Stimulated activated CD4-positive, alpha-beta T cell treated with anti-CD3 and anti-CD28 coated beads, Interleukin-2, amount 100 ng/mL, for 48 hours (primary cell): ENCODE measurements around the gene SLC25A47.
A peak's percentile ranks its signal among the peaks of the same experiment; 100 is the strongest.
"Not testable (repeated sequence)": the region's sequence is repeated elsewhere in the genome, so short reads cannot be mapped to it uniquely, and the experiment has no call there.

ENCODE experiments used
- DNase-seq, 2 donors: peaks; one replicate each; pipeline ENCODE4 v3.0.0-alpha.2; 2020

The SLC25A47 gene

GRCh38 chr14:100290607-100291304 is 32.4 kb upstream of the SLC25A47 start:
- no peak for DNase-seq

- no peak for DNase-seq
Measured at GRCh38 chr14:100291305-100292075, 31.6 kb upstream of the SLC25A47 start.

- no peak for DNase-seq
Measured at GRCh38 chr14:100292301-100292775, 30.8 kb upstream of the SLC25A47 start.

- no peak for DNase-seq
Measured at GRCh38 chr14:100292776-100293461, 30.2 kb upstream of the SLC25A47 start.

GRCh38 chr14:100293497-100294212 is 29.5 kb upstream of the SLC25A47 start:
- DNase-seq: no peak

- DNase-seq: no peak
Measured at GRCh38 chr14:100294213-100294962, 28.8 kb upstream of the SLC25A47 start.

- DNase-seq: no peak
Measured at GRCh38 chr14:100294963-100295330, 28.2 kb upstream of the SLC25A47 start.

GRCh38 chr14:100295376-100296105 is 27.6 kb upstream of the SLC25A47 start:
- no peak for DNase-seq

- no peak for DNase-seq
Measured at GRCh38 chr14:100296106-100296651, 27.0 kb upstream of the SLC25A47 start.

- DNase-seq: not testable (repeated sequence)
Measured at GRCh38 chr14:100296729-100297128, 26.4 kb upstream of the SLC25A47 start.

- DNase-seq: no peak
Measured at GRCh38 chr14:100297320-100298300, 25.5 kb upstream of the SLC25A47 start.

GRCh38 chr14:100298551-100299237 is 24.4 kb upstream of the SLC25A47 start:
- no peak for DNase-seq

GRCh38 chr14:100299238-100299560 is 23.9 kb upstream of the SLC25A47 start:
- DNase-seq: no peak

GRCh38 chr14:100302616-100303015 is 20.5 kb upstream of the SLC25A47 start:
- DNase-seq: no peak

- DNase-seq: no peak
Measured at GRCh38 chr14:100303179-100303578, 20.0 kb upstream of the SLC25A47 start.

- no peak for DNase-seq
Measured at GRCh38 chr14:100303925-100304324, 19.2 kb upstream of the SLC25A47 start.

GRCh38 chr14:100304825-100305323 is 18.3 kb upstream of the SLC25A47 start:
- no peak for DNase-seq

- peak in 1 of 2 donors; percentile 38 for DNase-seq
Measured at GRCh38 chr14:100305324-100306100, 17.6 kb upstream of the SLC25A47 start.
